ENCODE measurements around the gene FOXP1. TPM values are rescaled to one million over a fixed set of nuclear protein-coding genes. Genes with fewer than 3 reads are reported as not detected.

Gene FOXP1
- total and polyA plus RNA-seq, 2 of the 13 experiments (the other 11 are each of a cell fraction or from before 2014, with no cell fraction given), result 40.4 to 59.0 TPM

GRCh38 chr3:70974747-70975146 is 608.8 kb downstream of the FOXP1 start (continued):
- no peak for TF ChIP-seq TOE1 (CRISPR knock-in tag; IDR thresholded peaks at IDR 0.05)
- no peak for TF ChIP-seq GATAD1 (CRISPR knock-in tag; IDR thresholded peaks at IDR 0.05)
- no peak for TF ChIP-seq TAF1 (CRISPR knock-in tag; IDR thresholded peaks at IDR 0.05)
- no peak for TF ChIP-seq ZSCAN30 (CRISPR knock-in tag; IDR thresholded peaks at IDR 0.05)
- TF ChIP-seq KLF9 (CRISPR knock-in tag; IDR thresholded peaks at IDR 0.05; ENCODE audit: low read depth), result no peak
- no peak for TF ChIP-seq CBFB (CRISPR knock-in tag; IDR thresholded peaks at IDR 0.05)
- no peak for TF ChIP-seq ELF4 (CRISPR knock-in tag; IDR thresholded peaks at IDR 0.05; ENCODE audit: borderline replicate concordance)
- TF ChIP-seq RFX3 (CRISPR knock-in tag; IDR thresholded peaks at IDR 0.05), result no peak
- peak; percentile 69 to 86 for TF ChIP-seq MAFK (conservative IDR thresholded peaks at IDR 0.05 in 1 of 2, IDR thresholded peaks at IDR 0.05 in 1 of 2; ENCODE audit: low read length in 2 of 2)

GRCh38 chr3:70973558-70973957 is 610.0 kb downstream of the FOXP1 start:
- intact Hi-C loops (cut with micrococcal nuclease; ENCODE audit: unreplicated experiment) (no loop called here), in situ Hi-C loops (cut with HindIII; ENCODE audit: extremely low pct_ligation_motif_present, low pct_unique_long_range_greater_than_20kb) (no loop called here)
- CTCF ChIA-PET (ENCODE audit: low intra/inter-chr PET ratio, low total read pairs), result no interaction called here
- Histone ChIP-seq H3K27me3 (ENCODE audit: control insufficient read depth in 1 of 2, insufficient read depth in 2 of 2, low read length in 2 of 2) (no peaks in the 10 kb centered on the region), H3K4me3 (replicated peaks in 1 of 3; ENCODE audit: insufficient read depth in 1 of 3, low read depth in 2 of 3, low read length in 3 of 3) (no peak overlapping the region), H4K20me1 (ENCODE audit: insufficient read depth, low read length) (no peaks in the 10 kb centered on the region), H2AFZ (ENCODE audit: low read length) (no peak overlapping the region), H3K4me1 (ENCODE audit: insufficient read depth, low read length) (no peaks in the 10 kb centered on the region), H3K79me2 (ENCODE audit: insufficient read depth, low read length) (no peaks in the 10 kb centered on the region), H3K36me3 (replicated peaks in 1 of 2; ENCODE audit: control insufficient read depth in 1 of 2, insufficient read depth in 2 of 2, low read length in 2 of 2) (peaks cover 30 to 91% of the 10 kb centered on the region in 2 experiments), H3K27ac (ENCODE audit: extremely low read length, insufficient read depth, low read length) (no peak overlapping the region), H3K9ac (ENCODE audit: insufficient read depth, low read depth, low read length) (no peak overlapping the region), H3K4me2 (ENCODE audit: low read depth, low read length) (no peak overlapping the region), H3K9me3 (ENCODE audit: low read length) (no peaks in the 10 kb centered on the region)
- 94% methylated on average over 6 of the region's 6 CpGs for WGBS (ENCODE audit: low lambda C conversion rate)
- ATAC-seq (no peak), DNase-seq (ENCODE audit: low spot score) (no peak), FAIRE-seq (no peak)
- POLR2A ChIA-PET, result no interaction called here
- TF ChIP-seq ZNF430 (CRISPR knock-in tag; IDR thresholded peaks at IDR 0.05) (no peak), TP53 (CRISPR knock-in tag; conservative IDR thresholded peaks at IDR 0.05) (no peak), JUN (CRISPR knock-in tag; IDR thresholded peaks at IDR 0.05) (no peak), POGK (CRISPR knock-in tag; conservative IDR thresholded peaks at IDR 0.05) (no peak), SNAPC2 (CRISPR knock-in tag; IDR thresholded peaks at IDR 0.05) (no peak), MNT (IDR thresholded peaks at IDR 0.05) (no peak), RFX3 (CRISPR knock-in tag; IDR thresholded peaks at IDR 0.05) (no peak), ZNF331 (CRISPR knock-in tag; IDR thresholded peaks at IDR 0.05) (no peak)
- TF ChIP-seq, protein P1, sequence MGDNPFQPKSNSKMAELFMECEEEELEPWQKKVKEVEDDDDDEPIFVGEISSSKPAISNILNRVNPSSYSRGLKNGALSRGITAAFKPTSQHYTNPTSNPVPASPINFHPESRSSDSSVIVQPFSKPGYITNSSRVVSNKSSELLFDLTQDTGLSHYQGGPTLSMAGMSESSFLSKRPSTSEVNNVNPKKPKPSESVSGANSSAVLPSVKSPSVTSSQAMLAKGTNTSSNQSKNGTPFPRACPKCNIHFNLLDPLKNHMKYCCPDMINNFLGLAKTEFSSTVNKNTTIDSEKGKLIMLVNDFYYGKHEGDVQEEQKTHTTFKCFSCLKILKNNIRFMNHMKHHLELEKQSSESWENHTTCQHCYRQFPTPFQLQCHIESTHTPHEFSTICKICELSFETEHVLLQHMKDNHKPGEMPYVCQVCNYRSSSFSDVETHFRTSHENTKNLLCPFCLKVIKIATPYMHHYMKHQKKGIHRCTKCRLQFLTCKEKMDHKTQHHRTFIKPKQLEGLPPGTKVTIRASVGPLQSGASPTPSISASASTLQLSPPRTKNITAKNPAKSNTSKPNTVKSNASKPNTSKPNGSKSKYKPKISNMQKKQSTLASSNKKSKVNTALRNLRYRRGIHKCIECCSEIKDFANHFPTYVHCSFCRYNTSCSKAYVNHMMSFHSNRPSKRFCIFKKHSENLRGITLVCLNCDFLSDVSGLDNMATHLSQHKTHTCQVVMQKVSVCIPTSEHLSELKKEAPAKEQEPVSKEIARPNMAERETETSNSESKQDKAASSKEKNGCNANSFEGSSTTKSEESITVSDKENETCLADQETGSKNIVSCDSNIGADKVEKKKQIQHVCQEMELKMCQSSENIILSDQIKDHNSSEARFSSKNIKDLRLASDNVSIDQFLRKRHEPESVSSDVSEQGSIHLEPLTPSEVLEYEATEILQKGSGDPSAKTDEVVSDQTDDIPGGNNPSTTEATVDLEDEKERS (CRISPR knock-in tag; IDR thresholded peaks at IDR 0.05), result no peak
- BruUV-seq (replicated peaks), result no TSS peak
